ENCODE data around the gene PCDH9.

- TF ChIP-seq POLR2AphosphoS5 (IDR thresholded peaks at IDR 0.05; ENCODE audit: low read depth, low read length) (no peak), REST (IDR thresholded peaks at IDR 0.05; ENCODE audit: insufficient read depth in 1 of 2, low read depth in 2 of 2, low read length in 2 of 2) (no peak)
Measured at GRCh38 chr13:66528944-66529576, 701.1 kb downstream of the PCDH9 start.
